ENCODE data around the gene LPP.
"Not testable (repeated sequence)": the region's sequence is repeated elsewhere in the genome, so short reads cannot be mapped to it uniquely, and the experiment has no call there.

Gene LPP

GRCh38 chr3:188421151-188421821 is 267.3 kb downstream of the LPP start:
- no peak overlapping the region for H3K4me3 ChIP-seq (ENCODE audit: control insufficient read depth, low read depth, low read length)
- TF ChIP-seq, protein P1, sequence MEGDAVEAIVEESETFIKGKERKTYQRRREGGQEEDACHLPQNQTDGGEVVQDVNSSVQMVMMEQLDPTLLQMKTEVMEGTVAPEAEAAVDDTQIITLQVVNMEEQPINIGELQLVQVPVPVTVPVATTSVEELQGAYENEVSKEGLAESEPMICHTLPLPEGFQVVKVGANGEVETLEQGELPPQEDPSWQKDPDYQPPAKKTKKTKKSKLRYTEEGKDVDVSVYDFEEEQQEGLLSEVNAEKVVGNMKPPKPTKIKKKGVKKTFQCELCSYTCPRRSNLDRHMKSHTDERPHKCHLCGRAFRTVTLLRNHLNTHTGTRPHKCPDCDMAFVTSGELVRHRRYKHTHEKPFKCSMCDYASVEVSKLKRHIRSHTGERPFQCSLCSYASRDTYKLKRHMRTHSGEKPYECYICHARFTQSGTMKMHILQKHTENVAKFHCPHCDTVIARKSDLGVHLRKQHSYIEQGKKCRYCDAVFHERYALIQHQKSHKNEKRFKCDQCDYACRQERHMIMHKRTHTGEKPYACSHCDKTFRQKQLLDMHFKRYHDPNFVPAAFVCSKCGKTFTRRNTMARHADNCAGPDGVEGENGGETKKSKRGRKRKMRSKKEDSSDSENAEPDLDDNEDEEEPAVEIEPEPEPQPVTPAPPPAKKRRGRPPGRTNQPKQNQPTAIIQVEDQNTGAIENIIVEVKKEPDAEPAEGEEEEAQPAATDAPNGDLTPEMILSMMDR (IDR thresholded peaks at IDR 0.05; ENCODE audit: control insufficient read depth, insufficient read depth, low read depth, low read length, missing control alignments), result no peak
- DNase-seq (ENCODE audit: low read depth), result peak; percentile 84

GRCh38 chr3:188421836-188422540 is 268.0 kb downstream of the LPP start:
- H3K4me3 ChIP-seq (ENCODE audit: control insufficient read depth, low read depth, low read length), result no peak overlapping the region
- DNase-seq (ENCODE audit: low read depth), result no peak
- TF ChIP-seq, protein P1 (IDR thresholded peaks at IDR 0.05; ENCODE audit: control insufficient read depth, insufficient read depth, low read depth, low read length, missing control alignments), result no peak

DNA sequence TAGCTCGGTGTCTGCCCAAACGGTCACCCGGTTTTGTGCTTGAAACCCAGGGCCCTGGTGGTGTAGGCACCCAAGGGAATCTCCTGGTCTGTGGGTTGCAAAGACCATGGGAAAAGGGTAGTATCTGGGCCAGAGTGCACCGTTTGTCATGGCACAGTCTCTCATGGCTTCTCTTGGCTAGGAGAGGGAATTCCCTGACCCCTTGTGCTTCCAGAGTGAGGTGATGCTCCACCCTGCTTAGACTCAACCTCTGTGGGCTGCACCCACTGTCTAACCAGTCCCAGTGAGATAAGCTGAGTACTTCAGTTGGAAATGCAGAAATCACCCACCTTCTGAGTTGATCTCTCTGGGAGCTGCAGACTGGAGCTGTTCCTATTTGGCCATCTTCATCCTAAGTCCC is 274.0 kb downstream of the LPP start:
- not testable (repeated sequence) for H3K4me3 ChIP-seq (ENCODE audit: control insufficient read depth, low read depth, low read length); DNase-seq (ENCODE audit: low read depth)

- TF ChIP-seq, protein P1 (IDR thresholded peaks at IDR 0.05; ENCODE audit: control insufficient read depth, insufficient read depth, low read depth, low read length, missing control alignments), result no peak
- no peak for DNase-seq (ENCODE audit: low read depth)
- H3K4me3 ChIP-seq (ENCODE audit: control insufficient read depth, low read depth, low read length), result no peak overlapping the region
These were observed 277.1 kb downstream of the LPP start for GRCh38 chr3:188431040-188431439.

- DNase-seq (ENCODE audit: low read depth), result peak; percentile 43
- TF ChIP-seq, protein P1 (IDR thresholded peaks at IDR 0.05; ENCODE audit: control insufficient read depth, insufficient read depth, low read depth, low read length, missing control alignments), result no peak
These were observed 277.6 kb downstream of the LPP start for GRCh38 chr3:188431553-188431952.

GRCh38 chr3:188432802-188433520 is 279.0 kb downstream of the LPP start:
- DNase-seq (ENCODE audit: low read depth), result no peak
- H3K4me3 ChIP-seq (ENCODE audit: control insufficient read depth, low read depth, low read length), result no peak overlapping the region

More at GRCh38 chr3:188431553-188431952, 277.6 kb downstream of the LPP start:
- no peak overlapping the region for H3K4me3 ChIP-seq (ENCODE audit: control insufficient read depth, low read depth, low read length)

More at GRCh38 chr3:188432802-188433520, 279.0 kb downstream of the LPP start:
- TF ChIP-seq, protein P1 (IDR thresholded peaks at IDR 0.05; ENCODE audit: control insufficient read depth, insufficient read depth, low read depth, low read length, missing control alignments), result no peak

Data from AG09309 (cell line).